HG03469 (cell line): ENCODE data around the gene ARFRP1.

ENCODE experiments used
- ATAC-seq: cut with Tn5 transposase; IDR thresholded peaks from one replicate; pipeline ENCODE4 v1.9.1; 2021; ENCODE audit warnings: mild to moderate bottlenecking, moderate library complexity, moderate number of reproducible peaks; ENCODE audit not compliant: unreplicated experiment

Gene ARFRP1

GRCh38 chr20:63744158-63744557 lies 36.4 kb upstream of the ARFRP1 start:
- ATAC-seq = no peak

- no peak for ATAC-seq
Observed at GRCh38 chr20:63743210-63743970, 35.6 kb upstream of the ARFRP1 start.

GRCh38 chr20:63742381-63743024 lies 34.7 kb upstream of the ARFRP1 start:
- no peak for ATAC-seq

- ATAC-seq = no peak
Observed at GRCh38 chr20:63741676-63742380, 34.1 kb upstream of the ARFRP1 start.

- no peak for ATAC-seq
Observed at GRCh38 chr20:63741354-63741675, 33.5 kb upstream of the ARFRP1 start.

- no peak for ATAC-seq
Observed at GRCh38 chr20:63740627-63741353, 33.0 kb upstream of the ARFRP1 start.

- peak; percentile 6 for ATAC-seq
Observed at GRCh38 chr20:63740070-63740626, 32.4 kb upstream of the ARFRP1 start.

GRCh38 chr20:63739130-63740069 lies 31.6 kb upstream of the ARFRP1 start, which contains the start of gene SLC2A4RG:
Gene SLC2A4RG, plus strand, starts transcription at chr20:63739776. Its CDS starts 137 bp downstream, at chr20:63739913.
- peak; percentile 29 for ATAC-seq

GRCh38 chr20:63738687-63739129 lies 30.9 kb upstream of the ARFRP1 start:
- no peak for ATAC-seq

GRCh38 chr20:63737945-63738686 lies 30.3 kb upstream of the ARFRP1 start:
- no peak for ATAC-seq

GRCh38 chr20:63737695-63737944 lies 29.8 kb upstream of the ARFRP1 start:
- no peak for ATAC-seq

- no peak for ATAC-seq
Observed at GRCh38 chr20:63736893-63737694, 29.3 kb upstream of the ARFRP1 start.

- ATAC-seq = no peak
Observed at GRCh38 chr20:63735859-63736718, 28.3 kb upstream of the ARFRP1 start, which contains the start of gene LIME1. Gene LIME1, plus strand, starts transcription at chr20:63736664. Its CDS starts 886 bp downstream, at chr20:63737550.

GRCh38 chr20:63734946-63735858 lies 27.4 kb upstream of the ARFRP1 start:
- ATAC-seq = no peak

GRCh38 chr20:63734111-63734945 lies 26.6 kb upstream of the ARFRP1 start:
- ATAC-seq = no peak
